NT2/D1 (cell line): ENCODE measurements around the gene GFOD2.

ENCODE experiments used
- SUZ12 ChIP-seq: IDR thresholded peaks from 2 replicates; pipeline ENCODE4 v1.6.1; 2011; ENCODE audit not compliant: insufficient read length, insufficient read depth; ENCODE audit errors: extremely low read depth
- YY1 ChIP-seq: IDR thresholded peaks from 2 replicates; pipeline ENCODE4 v1.6.1; 2011; ENCODE audit not compliant: insufficient read length, insufficient read depth
- ZNF274 ChIP-seq: IDR thresholded peaks from 2 replicates; pipeline ENCODE4 v1.6.1; 2011; ENCODE audit warnings: mild to moderate bottlenecking, low read depth, low read length

DNA sequence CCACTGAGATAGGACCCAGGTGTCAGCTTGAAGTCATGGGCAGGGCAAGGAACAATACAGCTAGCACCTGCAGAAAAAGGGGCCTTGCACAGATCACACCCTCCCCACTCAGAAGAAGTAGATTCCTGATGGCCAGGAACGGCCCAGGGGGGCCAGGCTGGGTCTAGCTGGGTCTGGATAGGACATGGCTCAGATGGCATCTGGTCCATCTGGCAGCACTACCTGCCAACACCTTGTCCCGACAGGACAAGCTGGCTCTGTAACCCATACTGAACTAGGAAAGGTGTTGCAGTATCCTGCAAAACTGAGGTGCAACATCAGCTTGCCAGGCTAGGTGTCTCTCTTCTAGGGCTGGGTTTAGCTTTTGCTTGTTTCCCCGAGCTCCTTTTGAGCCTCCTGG is 38.9 kb upstream of the GFOD2 start:
- TF ChIP-seq ZNF274 (no peak), SUZ12 (no peak), YY1 (no peak)
